A673 (cell line): Measurements from ENCODE around the gene KYAT1.

Experiments used
- CTCF ChIP-seq: fragments of 300-800, 200-600 bp; sonication (generic); conservative IDR thresholded peaks from 2 replicates; pipeline ENCODE4 v1.5.1; 2017; ENCODE audit warnings: low read depth, mild to moderate bottlenecking, antibody characterized with exemption, low read length, moderate library complexity, mixed read lengths
- EZH2 ChIP-seq: fragments of 200-600 bp; sonication (generic); IDR thresholded peaks from 2 replicates; pipeline ENCODE4 v1.6.1; 2017; ENCODE audit warnings: borderline replicate concordance, low read depth, mild to moderate bottlenecking, mixed read lengths, antibody characterized with exemption, low read length; ENCODE audit not compliant: poor library complexity, severe bottlenecking

- TF ChIP-seq CTCF: no peak
- TF ChIP-seq EZH2: no peak
Measured at GRCh38 chr9:128882677-128883603, 1.2 kb upstream of the KYAT1 start.
